Gastrocnemius medialis (tissue), 4 donors: ENCODE results near the gene CASZ1.

ENCODE experiments used
- POLR2A ChIP-seq, 2 donors: fragments of 450-650 bp; IDR thresholded peaks; one replicate each; pipeline ENCODE4 v1.6.1; 2017; ENCODE audit warnings: antibody characterized with exemption in 2 of 2, mild to moderate bottlenecking in 2 of 2, moderate library complexity in 2 of 2
- TF ChIP-seq, protein P1 (sequence below), 5 experiments: fragments of 450-650 bp in 3 of 5; fragments of 200-600 bp in 2 of 5; sonication (generic) in 2 of 5; IDR thresholded peaks in 4 of 5; conservative IDR thresholded peaks in 1 of 5; 1 replicate in 4 of 5; 2 replicates in 1 of 5; pipeline ENCODE4 v1.5.1; 2016 to 2019; ENCODE audit warnings: antibody characterized with exemption in 5 of 5, mild to moderate bottlenecking in 3 of 5, moderate library complexity in 3 of 5

DNA sequence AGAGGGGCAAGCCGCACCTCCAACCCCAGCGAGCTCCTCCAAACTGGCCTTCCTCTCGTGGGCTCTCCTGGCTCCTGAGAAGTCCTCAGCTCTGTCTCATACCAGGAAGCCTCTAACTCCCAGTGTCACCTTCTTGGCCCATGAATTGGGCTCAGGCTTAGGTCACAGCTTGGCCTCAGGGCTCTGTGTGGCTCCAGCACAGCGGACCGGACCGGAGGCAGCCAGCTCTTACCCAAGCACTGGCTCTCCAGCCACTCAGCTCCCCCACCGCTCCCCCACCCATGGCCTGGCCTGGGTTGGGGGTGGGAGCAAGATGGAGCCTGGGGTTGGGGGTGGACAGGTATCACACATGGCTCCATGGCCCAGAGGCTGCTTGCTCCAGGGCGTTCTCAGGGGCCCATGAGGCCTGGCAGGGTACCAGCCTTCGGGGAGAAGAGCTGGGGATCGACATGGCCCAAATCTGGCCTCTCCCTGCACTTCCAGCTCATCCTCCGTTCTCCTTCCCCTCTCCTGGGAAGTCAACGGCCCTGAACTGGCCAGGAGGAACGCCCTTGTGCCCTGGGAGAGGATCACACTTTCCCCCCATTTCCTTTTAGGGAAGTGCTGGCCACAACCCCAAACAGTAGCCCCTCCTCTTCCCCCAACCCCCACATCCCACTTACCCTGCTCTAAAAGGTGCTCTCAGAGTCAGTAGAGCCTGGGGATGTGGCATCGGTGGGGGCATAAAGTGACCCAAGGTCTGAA is 97.5 kb downstream of the CASZ1 start:
- no peak for TF ChIP-seq POLR2A (IDR thresholded peaks at IDR 0.05)
- TF ChIP-seq, protein P1, sequence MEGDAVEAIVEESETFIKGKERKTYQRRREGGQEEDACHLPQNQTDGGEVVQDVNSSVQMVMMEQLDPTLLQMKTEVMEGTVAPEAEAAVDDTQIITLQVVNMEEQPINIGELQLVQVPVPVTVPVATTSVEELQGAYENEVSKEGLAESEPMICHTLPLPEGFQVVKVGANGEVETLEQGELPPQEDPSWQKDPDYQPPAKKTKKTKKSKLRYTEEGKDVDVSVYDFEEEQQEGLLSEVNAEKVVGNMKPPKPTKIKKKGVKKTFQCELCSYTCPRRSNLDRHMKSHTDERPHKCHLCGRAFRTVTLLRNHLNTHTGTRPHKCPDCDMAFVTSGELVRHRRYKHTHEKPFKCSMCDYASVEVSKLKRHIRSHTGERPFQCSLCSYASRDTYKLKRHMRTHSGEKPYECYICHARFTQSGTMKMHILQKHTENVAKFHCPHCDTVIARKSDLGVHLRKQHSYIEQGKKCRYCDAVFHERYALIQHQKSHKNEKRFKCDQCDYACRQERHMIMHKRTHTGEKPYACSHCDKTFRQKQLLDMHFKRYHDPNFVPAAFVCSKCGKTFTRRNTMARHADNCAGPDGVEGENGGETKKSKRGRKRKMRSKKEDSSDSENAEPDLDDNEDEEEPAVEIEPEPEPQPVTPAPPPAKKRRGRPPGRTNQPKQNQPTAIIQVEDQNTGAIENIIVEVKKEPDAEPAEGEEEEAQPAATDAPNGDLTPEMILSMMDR (IDR thresholded peaks at IDR 0.05 in 4 of 5, conservative IDR thresholded peaks at IDR 0.05 in 1 of 5): no peak
